ENCODE data around the gene CTXN3. TPM values are rescaled to one million over a fixed set of nuclear protein-coding genes. Genes with fewer than 3 reads are reported as not detected.

CTXN3 gene
- total RNA-seq, 1 donor from 2014 or later, result not detected

GRCh38 chr5:127612441-127613141 is 36.3 kb upstream of the CTXN3 start:
- H3K9me3 Mint-ChIP-seq, result peaks cover 4% of the 10 kb centered on the region
- no peaks in the 10 kb centered on the region for H3K27me3 Mint-ChIP-seq (ENCODE audit: low read depth)
- DNase-seq (ENCODE audit: low read depth, low spot score), result no peak
- H3K27ac Mint-ChIP-seq (ENCODE audit: unreplicated experiment), result no peak overlapping the region
- H3K4me1 Mint-ChIP-seq, result no peaks in the 10 kb centered on the region
- H3K36me3 Mint-ChIP-seq (ENCODE audit: low read depth), result no peaks in the 10 kb centered on the region
- no peak for TF ChIP-seq CTCF (conservative IDR thresholded peaks at IDR 0.05)
- H3K4me3 Mint-ChIP-seq, result no peak overlapping the region

GRCh38 chr5:127615916-127616315 is 33.0 kb upstream of the CTXN3 start:
- Mint-ChIP-seq H3K4me1 (no peaks in the 10 kb centered on the region), H3K36me3 (ENCODE audit: low read depth) (no peaks in the 10 kb centered on the region), H3K9me3 (peaks cover 4% of the 10 kb centered on the region), H3K27ac (ENCODE audit: unreplicated experiment) (no peak overlapping the region), H3K27me3 (ENCODE audit: low read depth) (no peaks in the 10 kb centered on the region), H3K4me3 (no peak overlapping the region)
- no peak for DNase-seq (ENCODE audit: low read depth, low spot score)
- no peak for TF ChIP-seq CTCF (conservative IDR thresholded peaks at IDR 0.05)

GRCh38 chr5:127619908-127620479 is 28.9 kb upstream of the CTXN3 start:
- Mint-ChIP-seq H3K27ac (ENCODE audit: unreplicated experiment) (no peak overlapping the region), H3K4me1 (peaks cover 5% of the 10 kb centered on the region), H3K27me3 (ENCODE audit: low read depth) (no peaks in the 10 kb centered on the region), H3K9me3 (peaks cover 4% of the 10 kb centered on the region), H3K4me3 (no peak overlapping the region), H3K36me3 (ENCODE audit: low read depth) (no peaks in the 10 kb centered on the region)
- no peak for DNase-seq (ENCODE audit: low read depth, low spot score)
- TF ChIP-seq CTCF (conservative IDR thresholded peaks at IDR 0.05), result no peak

DNA sequence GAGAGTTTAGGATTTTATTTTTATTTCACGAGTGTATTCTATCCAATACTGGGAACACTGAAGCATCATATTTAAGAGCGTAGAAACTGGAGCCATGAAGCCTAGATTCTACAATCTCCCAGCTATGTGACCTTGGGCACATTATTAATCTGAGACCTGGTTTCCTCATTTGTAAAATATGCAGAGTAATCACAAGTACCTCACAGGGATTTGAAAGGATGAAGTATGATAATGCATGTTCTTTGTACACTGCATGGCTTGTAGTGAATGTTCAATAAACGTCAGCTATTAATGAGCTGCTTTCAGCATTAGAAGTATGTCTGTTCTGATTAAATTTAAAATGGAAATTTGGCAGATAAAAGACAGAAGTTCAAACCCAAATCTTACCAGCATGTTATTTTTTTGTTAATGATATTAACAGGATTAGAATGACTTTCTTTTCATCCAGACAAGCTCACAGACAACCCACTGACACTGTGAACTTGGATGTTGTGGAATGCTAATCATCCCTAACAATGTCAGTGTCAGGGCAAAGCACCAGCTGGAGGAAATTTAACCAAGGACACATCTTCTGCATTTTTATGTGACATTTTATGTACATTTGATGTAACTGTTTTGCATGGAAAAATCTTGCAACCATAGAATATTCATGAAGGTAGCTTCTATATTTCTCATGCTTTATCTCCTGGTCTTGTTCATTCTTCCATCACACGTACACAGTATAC is 27.1 kb upstream of the CTXN3 start:
- no peaks in the 10 kb centered on the region for H3K27me3 Mint-ChIP-seq (ENCODE audit: low read depth)
- no peak overlapping the region for H3K4me3 Mint-ChIP-seq
- TF ChIP-seq CTCF (conservative IDR thresholded peaks at IDR 0.05), result no peak
- no peak overlapping the region for H3K27ac Mint-ChIP-seq (ENCODE audit: unreplicated experiment)
- H3K36me3 Mint-ChIP-seq (ENCODE audit: low read depth), result no peaks in the 10 kb centered on the region
- H3K4me1 Mint-ChIP-seq, result peaks cover 5% of the 10 kb centered on the region
- H3K9me3 Mint-ChIP-seq, result no peaks in the 10 kb centered on the region
- DNase-seq (ENCODE audit: low read depth, low spot score), result no peak

GRCh38 chr5:127634007-127634406 is 14.9 kb upstream of the CTXN3 start:
- TF ChIP-seq CTCF (conservative IDR thresholded peaks at IDR 0.05), result no peak
- Mint-ChIP-seq H3K36me3 (ENCODE audit: low read depth) (no peaks in the 10 kb centered on the region), H3K27me3 (ENCODE audit: low read depth) (no peaks in the 10 kb centered on the region), H3K27ac (ENCODE audit: unreplicated experiment) (no peak overlapping the region), H3K9me3 (peaks cover 4% of the 10 kb centered on the region), H3K4me3 (no peak overlapping the region), H3K4me1 (no peaks in the 10 kb centered on the region)
- DNase-seq (ENCODE audit: low read depth, low spot score), result no peak
